HUES6 (cell line): ENCODE results near the gene ARHGAP22.

Experiments
- H3K27ac ChIP-seq: 2 replicates; pipeline ENCODE4 v1.7.0; 2013; ENCODE audit warnings: low read depth, mild to moderate bottlenecking, low read length, inconsistent platforms
- H3K27me3 ChIP-seq: 2 replicates; pipeline ENCODE4 v1.6.1; 2013; ENCODE audit warnings: low read length; ENCODE audit not compliant: control insufficient read depth, insufficient read depth
- H3K36me3 ChIP-seq: 2 replicates; pipeline ENCODE4 v1.6.1; 2013; ENCODE audit warnings: low read length; ENCODE audit not compliant: control insufficient read depth, insufficient read depth
- H3K4me1 ChIP-seq: 2 replicates; pipeline ENCODE4 v1.6.1; 2013; ENCODE audit warnings: low read length; ENCODE audit not compliant: control insufficient read depth, insufficient read depth
- H3K4me3 ChIP-seq: 2 replicates; pipeline ENCODE4 v1.5.1; 2013; ENCODE audit warnings: low read depth, low read length
- H3K9ac ChIP-seq: one replicate; pipeline ENCODE4 v1.6.1; 2013; ENCODE audit warnings: mild to moderate bottlenecking, low read length
- H3K9me3 ChIP-seq: 2 replicates; pipeline ENCODE4 v1.6.1; 2013; ENCODE audit warnings: low read depth, low read length; ENCODE audit not compliant: control insufficient read depth, insufficient read depth

Gene ARHGAP22

DNA sequence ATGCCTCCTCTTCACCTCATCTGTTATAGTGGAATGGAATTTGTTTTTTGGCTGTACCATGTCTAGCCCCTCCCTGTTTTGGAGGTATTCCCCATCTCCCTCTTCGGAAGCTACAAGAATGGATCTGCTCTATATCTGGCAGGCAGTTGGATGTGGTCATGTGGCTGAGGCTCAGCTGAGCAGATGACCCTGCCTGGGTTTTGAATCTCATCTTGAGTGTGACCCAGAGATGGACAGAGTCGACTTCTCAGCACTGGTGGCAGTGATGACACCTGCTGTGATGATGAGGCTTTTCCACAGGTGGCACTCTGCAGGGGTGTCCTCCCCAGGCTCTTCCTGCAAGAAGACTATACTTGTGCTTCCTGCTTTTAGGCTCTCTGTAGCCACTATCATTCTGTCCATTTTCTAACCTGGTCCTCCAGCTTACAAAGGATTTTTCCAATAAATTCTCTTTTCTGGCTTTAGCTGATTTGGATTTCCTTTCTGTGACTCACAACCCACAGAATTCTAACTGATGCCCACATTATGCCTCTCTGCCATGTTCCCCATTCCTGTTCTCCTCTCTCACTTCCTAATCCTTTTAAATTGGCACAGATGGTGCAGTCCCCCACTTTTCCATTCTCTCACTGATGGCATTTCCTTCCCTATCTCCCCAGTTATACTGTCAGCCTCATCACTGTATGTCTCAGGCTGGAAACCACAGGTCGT, 7.5 kb upstream of the ARHGAP22 start:
- H3K9ac ChIP-seq: no peak overlapping the region
- H3K27me3 ChIP-seq: no peaks in the 10 kb centered on the region
- 0 out of 2 replicates have a peak, but pooled peaks cover 6% of the 10 kb centered on the region for H3K4me1 ChIP-seq
- H3K27ac ChIP-seq: no peak overlapping the region
- no peak overlapping the region for H3K4me3 ChIP-seq
- no peaks in the 10 kb centered on the region for H3K9me3 ChIP-seq
- H3K36me3 ChIP-seq: no peaks in the 10 kb centered on the region

- Histone ChIP-seq H3K9me3 (no peaks in the 10 kb centered on the region), H3K4me3 (no peak overlapping the region), H3K9ac (no peak overlapping the region), H3K27me3 (0 out of 2 replicates have a peak, but pooled peaks cover 2% of the 10 kb centered on the region), H3K27ac (no peak overlapping the region), H3K36me3 (no peaks in the 10 kb centered on the region), H3K4me1 (0 out of 2 replicates have a peak, but pooled peaks cover 6% of the 10 kb centered on the region)
These were observed 6.3 kb upstream of the ARHGAP22 start for GRCh38 chr10:48611133-48611532.

DNA sequence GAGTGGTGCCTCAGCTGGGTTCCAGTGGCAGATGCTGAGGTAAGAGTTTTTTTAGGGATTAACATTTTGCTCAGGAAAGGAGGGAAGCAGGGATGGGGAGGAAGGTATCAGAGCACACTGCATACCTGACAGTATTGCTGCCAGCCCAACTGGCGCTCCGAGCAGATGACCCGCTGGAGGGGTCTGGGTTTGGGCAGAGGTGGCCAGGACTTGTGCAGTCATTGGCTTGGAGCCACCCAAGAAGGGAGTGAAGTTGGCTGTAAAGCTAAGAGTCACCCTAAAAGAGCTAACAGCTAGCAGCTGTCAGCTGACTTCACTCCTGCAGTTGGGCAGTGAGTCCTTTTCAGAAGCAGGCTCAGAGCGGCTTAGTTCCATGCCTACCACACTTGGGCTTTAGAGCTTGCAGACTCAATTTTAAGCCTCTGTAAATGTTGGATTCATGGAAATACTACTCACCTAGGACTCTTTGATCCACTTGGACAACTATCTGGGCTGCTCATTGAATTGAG, 5.8 kb upstream of the ARHGAP22 start:
- Histone ChIP-seq H3K9ac (no peak overlapping the region), H3K4me3 (no peak overlapping the region), H3K27ac (no peak overlapping the region), H3K27me3 (peaks cover 7% of the 10 kb centered on the region), H3K9me3 (no peaks in the 10 kb centered on the region), H3K36me3 (no peaks in the 10 kb centered on the region), H3K4me1 (0 out of 2 replicates have a peak, but pooled peaks cover 6% of the 10 kb centered on the region)

GRCh38 chr10:48609899-48610584, 5.2 kb upstream of the ARHGAP22 start:
- Histone ChIP-seq H3K27me3 (peaks cover 13% of the 10 kb centered on the region), H3K9me3 (no peaks in the 10 kb centered on the region), H3K4me3 (no peak overlapping the region), H3K4me1 (0 out of 2 replicates have a peak, but pooled peaks cover 8% of the 10 kb centered on the region), H3K36me3 (no peaks in the 10 kb centered on the region), H3K9ac (no peak overlapping the region), H3K27ac (no peak overlapping the region)

- Histone ChIP-seq H3K27me3 (peaks cover 17% of the 10 kb centered on the region), H3K9ac (no peak overlapping the region), H3K27ac (no peak overlapping the region), H3K36me3 (no peaks in the 10 kb centered on the region), H3K4me3 (no peak overlapping the region), H3K9me3 (no peaks in the 10 kb centered on the region), H3K4me1 (peaks cover 12% of the 10 kb centered on the region)
These were observed 4.6 kb upstream of the ARHGAP22 start for GRCh38 chr10:48609441-48609840.

GRCh38 chr10:48608976-48609375, 4.1 kb upstream of the ARHGAP22 start:
- Histone ChIP-seq H3K4me3 (no peak overlapping the region), H3K9me3 (no peaks in the 10 kb centered on the region), H3K36me3 (no peaks in the 10 kb centered on the region), H3K27ac (no peak overlapping the region), H3K9ac (no peak overlapping the region), H3K4me1 (peaks cover 17% of the 10 kb centered on the region), H3K27me3 (peaks cover 22% of the 10 kb centered on the region)

DNA sequence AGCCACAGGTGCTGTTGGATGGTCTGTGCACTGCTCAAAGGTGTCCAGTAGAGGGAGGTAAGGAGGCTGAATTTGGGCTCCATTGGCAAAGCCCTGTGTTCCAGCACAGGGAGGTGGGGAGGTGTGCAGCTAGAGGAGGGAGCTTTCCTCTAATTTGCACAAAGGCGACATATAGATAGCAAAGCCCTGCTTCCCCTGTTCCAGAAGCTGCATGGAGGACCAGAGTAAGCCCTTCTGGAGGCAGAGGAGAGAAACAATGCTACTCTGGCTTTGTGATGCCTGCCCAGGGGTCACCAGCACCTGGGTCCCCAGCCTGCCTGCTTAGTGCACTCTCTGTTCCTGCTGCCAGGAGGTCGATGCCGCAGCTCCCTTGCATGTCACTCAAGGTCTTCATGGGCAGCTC, 3.4 kb upstream of the ARHGAP22 start:
- H3K36me3 ChIP-seq: no peaks in the 10 kb centered on the region
- no peak overlapping the region for H3K27ac ChIP-seq
- no peak overlapping the region for H3K4me3 ChIP-seq
- peaks cover 23% of the 10 kb centered on the region for H3K4me1 ChIP-seq
- no peak overlapping the region for H3K9ac ChIP-seq
- peaks cover 25% of the 10 kb centered on the region for H3K27me3 ChIP-seq
- no peaks in the 10 kb centered on the region for H3K9me3 ChIP-seq

DNA sequence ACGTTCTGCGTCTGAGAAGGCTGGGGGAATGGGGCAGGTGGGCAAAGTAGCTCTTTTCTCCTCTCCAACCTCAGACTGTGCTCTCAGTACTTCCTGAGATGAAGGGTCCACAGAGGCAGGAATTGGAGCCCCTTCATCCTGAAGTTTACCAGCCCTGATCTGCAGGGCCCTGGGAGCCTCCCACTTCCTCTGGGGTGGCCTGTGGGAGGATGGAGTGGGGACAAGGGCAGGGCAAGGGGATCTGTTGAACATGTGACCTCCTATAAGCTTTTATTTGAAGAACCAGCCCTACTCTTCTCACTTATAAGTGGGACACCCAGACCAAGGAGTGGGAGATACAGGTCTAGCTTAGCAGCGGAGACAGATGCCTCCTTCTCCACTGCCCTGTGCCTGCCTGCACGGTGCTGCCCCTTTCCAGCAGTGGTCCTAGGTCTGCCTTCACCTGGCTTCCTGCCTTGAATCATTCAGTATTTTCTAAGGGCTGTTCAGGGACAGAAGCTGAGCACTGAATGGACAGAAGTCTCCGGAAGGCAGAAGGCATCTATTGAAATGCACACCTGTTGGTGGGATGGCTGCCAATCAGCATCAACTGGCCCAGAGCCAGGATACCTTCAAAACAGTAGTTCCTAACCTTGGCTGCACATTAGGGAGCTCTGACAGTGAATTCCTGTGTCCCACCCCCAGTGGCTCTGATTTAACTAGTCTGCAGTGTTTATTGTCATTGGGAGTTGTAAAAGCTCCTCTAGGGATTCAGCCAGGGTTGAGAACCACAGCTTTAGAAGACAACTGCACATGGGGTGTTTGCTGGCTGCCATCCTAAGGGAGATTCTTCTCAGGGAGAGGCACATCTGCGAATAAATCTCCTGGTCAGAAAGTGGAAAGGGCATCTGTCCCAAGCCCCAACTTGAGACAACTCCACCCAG, 2.7 kb upstream of the ARHGAP22 start:
- H3K4me1 ChIP-seq: peaks cover 23% of the 10 kb centered on the region
- H3K9ac ChIP-seq: no peak overlapping the region
- peaks cover 25% of the 10 kb centered on the region for H3K27me3 ChIP-seq
- H3K27ac ChIP-seq: no peak overlapping the region
- H3K9me3 ChIP-seq: no peaks in the 10 kb centered on the region
- H3K4me3 ChIP-seq: no peak overlapping the region
- H3K36me3 ChIP-seq: no peaks in the 10 kb centered on the region

GRCh38 chr10:48606530-48607355, 1.9 kb upstream of the ARHGAP22 start:
- Histone ChIP-seq H3K36me3 (no peaks in the 10 kb centered on the region), H3K4me3 (no peak overlapping the region), H3K9me3 (no peaks in the 10 kb centered on the region), H3K27ac (no peak overlapping the region), H3K4me1 (peaks cover 23% of the 10 kb centered on the region), H3K27me3 (peaks cover 25% of the 10 kb centered on the region), H3K9ac (no peak overlapping the region)
